SK-N-SH treated with all-trans-retinoic acid at 6 μM for 48 hours (cell line): Measurements from ENCODE around the gene BRME1.

Experiments
- ATAC-seq: fragments of 200-7000 bp; cut with Tn5 transposase; 3 replicates; pipeline ENCODE4 v1.9.1; 2020; ENCODE audit warnings: mild to moderate bottlenecking, moderate library complexity
- ARNTL ChIP-seq: fragments of 450-650 bp; formaldehyde crosslinking; IDR thresholded peaks from 2 replicates; pipeline ENCODE4 v1.5.0; 2020; ENCODE audit warnings: low read depth, mild to moderate bottlenecking, moderate library complexity, borderline replicate concordance
- BACH2 ChIP-seq: fragments of 250-450 bp; sonication (Bioruptor Pico); IDR thresholded peaks from 2 replicates; pipeline ENCODE4 v1.9.0; 2021; ENCODE audit warnings: mild to moderate bottlenecking, borderline replicate concordance
- CREB5 ChIP-seq: fragments of 250-450 bp; sonication (Bioruptor Pico); IDR thresholded peaks from 2 replicates; pipeline ENCODE4 v1.5.1; 2020; ENCODE audit warnings: low read depth, mild to moderate bottlenecking, moderate library complexity
- CSDC2 ChIP-seq: fragments of 250-450 bp; sonication (Bioruptor Pico); IDR thresholded peaks from 2 replicates; pipeline ENCODE4 v1.5.0; 2020; ENCODE audit warnings: mild to moderate bottlenecking, moderate library complexity
- CSRNP3 ChIP-seq: fragments of 250-450 bp; sonication (Bioruptor Pico); IDR thresholded peaks from 2 replicates; pipeline ENCODE4 v1.5.1; 2021; ENCODE audit warnings: mild to moderate bottlenecking, moderate library complexity
- ESRRG ChIP-seq: fragments of 250-450 bp; sonication (Bioruptor Pico); IDR thresholded peaks from 2 replicates; pipeline ENCODE4 v1.6.1; 2021; ENCODE audit warnings: mild to moderate bottlenecking
- GLIS3 ChIP-seq: fragments of 250-450 bp; sonication (Bioruptor Pico); IDR thresholded peaks from 2 replicates; pipeline ENCODE4 v1.5.0; 2020; ENCODE audit warnings: mild to moderate bottlenecking, moderate library complexity
- ISL1 ChIP-seq: fragments of 250-450 bp; sonication (Bioruptor Pico); IDR thresholded peaks from 2 replicates; pipeline ENCODE4 v2.1.2; 2022; ENCODE audit warnings: mild to moderate bottlenecking, moderate library complexity
- OSR1 ChIP-seq: fragments of 250-450 bp; sonication (Bioruptor Pico); IDR thresholded peaks from 2 replicates; pipeline ENCODE4 v1.8.0; 2022; ENCODE audit warnings: moderate library complexity, mild to moderate bottlenecking, inconsistent platforms
- PATZ1 ChIP-seq: fragments of 250-450 bp; sonication (Bioruptor Pico); IDR thresholded peaks from 2 replicates; pipeline ENCODE4 v1.8.0; 2020; ENCODE audit warnings: mild to moderate bottlenecking, moderate library complexity, borderline replicate concordance
- POU6F1 ChIP-seq: fragments of 250-450 bp; sonication (Bioruptor Pico); IDR thresholded peaks from 2 replicates; pipeline ENCODE4 v1.8.0; 2021; ENCODE audit warnings: low read depth, mild to moderate bottlenecking, moderate library complexity, borderline replicate concordance
- PPARA ChIP-seq: fragments of 250-450 bp; sonication (Bioruptor Pico); IDR thresholded peaks from 2 replicates; pipeline ENCODE4 v1.5.0; 2020; ENCODE audit warnings: mild to moderate bottlenecking, borderline replicate concordance
- SNAI2 ChIP-seq: fragments of 250-450 bp; sonication (Bioruptor Pico); IDR thresholded peaks from 2 replicates; pipeline ENCODE4 v1.5.0; 2020; ENCODE audit warnings: mild to moderate bottlenecking, moderate library complexity
- TCF4 ChIP-seq: fragments of 250-450 bp; sonication (Bioruptor Pico); IDR thresholded peaks from 2 replicates; pipeline ENCODE4 v1.8.0; 2021; ENCODE audit warnings: mild to moderate bottlenecking, moderate library complexity, borderline replicate concordance
- TSHZ2 ChIP-seq: fragments of 250-450 bp; sonication (Bioruptor Pico); IDR thresholded peaks from 2 replicates; pipeline ENCODE4 v1.5.0; 2020; ENCODE audit warnings: mild to moderate bottlenecking, moderate library complexity
- ZC3H10 ChIP-seq: fragments of 250-450 bp; sonication (Bioruptor Pico); IDR thresholded peaks from 2 replicates; pipeline ENCODE4 v1.5.1; 2021; ENCODE audit warnings: mild to moderate bottlenecking, moderate library complexity
- ZFP3 ChIP-seq: fragments of 250-450 bp; sonication (Bioruptor Pico); IDR thresholded peaks from 2 replicates; pipeline ENCODE4 v1.5.0; 2020; ENCODE audit warnings: mild to moderate bottlenecking, moderate library complexity
- ZFP30 ChIP-seq: fragments of 450-650 bp; formaldehyde crosslinking; IDR thresholded peaks from 2 replicates; pipeline ENCODE4 v1.5.0; 2022; ENCODE audit warnings: mild to moderate bottlenecking, moderate library complexity
- ZNF565 ChIP-seq: fragments of 450-650 bp; formaldehyde crosslinking; conservative IDR thresholded peaks from 2 replicates; pipeline ENCODE4 v1.5.0; 2020; ENCODE audit warnings: low read depth, mild to moderate bottlenecking, moderate library complexity
- ZNF70 ChIP-seq: fragments of 450-650 bp; formaldehyde crosslinking; IDR thresholded peaks from 2 replicates; pipeline ENCODE4 v1.5.0; 2020; ENCODE audit warnings: mild to moderate bottlenecking, moderate library complexity
- ZNF8 ChIP-seq: fragments of 450-650 bp; formaldehyde crosslinking; IDR thresholded peaks from 2 replicates; pipeline ENCODE4 v1.5.0; 2020; ENCODE audit warnings: mild to moderate bottlenecking, moderate library complexity

Gene BRME1

GRCh38 chr19:13890136-13890535, 15.8 kb downstream of the BRME1 start:
- no peak for ATAC-seq

GRCh38 chr19:13888281-13888680, 17.6 kb downstream of the BRME1 start:
- no peak for ATAC-seq
- TF ChIP-seq ARNTL (no peak), CSRNP3 (CRISPR knock-in tag) (no peak), ZNF565 (no peak), BACH2 (CRISPR knock-in tag) (no peak), SNAI2 (CRISPR knock-in tag) (no peak), ESRRG (CRISPR knock-in tag) (no peak), PPARA (CRISPR knock-in tag) (no peak), ZFP3 (CRISPR knock-in tag) (no peak), CREB5 (CRISPR knock-in tag) (no peak)

More at GRCh38 chr19:13890136-13890535, 15.8 kb downstream of the BRME1 start:
- no peak for TF ChIP-seq OSR1 (CRISPR knock-in tag)
- no peak for TF ChIP-seq ESRRG (CRISPR knock-in tag)
- no peak for TF ChIP-seq CSRNP3 (CRISPR knock-in tag)
- TF ChIP-seq ISL1 (CRISPR knock-in tag): no peak
- TF ChIP-seq CREB5 (CRISPR knock-in tag): no peak
- TF ChIP-seq ZNF565: no peak
- no peak for TF ChIP-seq POU6F1
- no peak for TF ChIP-seq PATZ1
- TF ChIP-seq TSHZ2 (CRISPR knock-in tag): no peak
- no peak for TF ChIP-seq PPARA (CRISPR knock-in tag)
- no peak for TF ChIP-seq TCF4 (CRISPR knock-in tag)
- no peak for TF ChIP-seq ZNF8 (CRISPR knock-in tag)
- no peak for TF ChIP-seq GLIS3 (CRISPR knock-in tag)
- no peak for TF ChIP-seq ZC3H10 (CRISPR knock-in tag)
- no peak for TF ChIP-seq ZFP3 (CRISPR knock-in tag)
- no peak for TF ChIP-seq ZNF70
- no peak for TF ChIP-seq CSDC2 (CRISPR knock-in tag)
- TF ChIP-seq SNAI2 (CRISPR knock-in tag): no peak
- no peak for TF ChIP-seq ZFP30
